GM18526 (cell line): ENCODE data around the gene SLC16A7.

Experiments used
- POLR2A ChIP-seq: IDR thresholded peaks from 3 replicates; pipeline ENCODE4 v1.6.1; 2011; ENCODE audit not compliant: insufficient read length; ENCODE audit errors: extremely low read depth

The SLC16A7 gene

GRCh38 chr12:59650588-59651228 is 54.9 kb downstream of the SLC16A7 start:
- no peak for TF ChIP-seq POLR2A

- TF ChIP-seq POLR2A, result no peak
These were observed 55.5 kb downstream of the SLC16A7 start for GRCh38 chr12:59651229-59651920.

- TF ChIP-seq POLR2A, result no peak
These were observed 56.3 kb downstream of the SLC16A7 start for GRCh38 chr12:59652130-59652529.

GRCh38 chr12:59654061-59654460 is 58.2 kb downstream of the SLC16A7 start:
- TF ChIP-seq POLR2A, result no peak

GRCh38 chr12:59657266-59657665 is 61.4 kb downstream of the SLC16A7 start:
- TF ChIP-seq POLR2A, result no peak

GRCh38 chr12:59657711-59658110 is 61.9 kb downstream of the SLC16A7 start:
- TF ChIP-seq POLR2A, result no peak

- no peak for TF ChIP-seq POLR2A
These were observed 64.3 kb downstream of the SLC16A7 start for GRCh38 chr12:59660148-59660547.

GRCh38 chr12:59660921-59661597 is 65.2 kb downstream of the SLC16A7 start:
- TF ChIP-seq POLR2A, result no peak

- no peak for TF ChIP-seq POLR2A
These were observed 68.7 kb downstream of the SLC16A7 start for GRCh38 chr12:59664495-59664894.

GRCh38 chr12:59665701-59666100 is 69.9 kb downstream of the SLC16A7 start:
- no peak for TF ChIP-seq POLR2A

- TF ChIP-seq POLR2A, result no peak
These were observed 72.8 kb downstream of the SLC16A7 start for GRCh38 chr12:59668674-59669073.

GRCh38 chr12:59672273-59672672 is 76.4 kb downstream of the SLC16A7 start:
- TF ChIP-seq POLR2A, result no peak

GRCh38 chr12:59675461-59675860 is 79.6 kb downstream of the SLC16A7 start:
- TF ChIP-seq POLR2A, result no peak

- TF ChIP-seq POLR2A, result no peak
These were observed 82.0 kb downstream of the SLC16A7 start for GRCh38 chr12:59677857-59678256.

GRCh38 chr12:59678759-59679411 is 83.1 kb downstream of the SLC16A7 start:
- TF ChIP-seq POLR2A, result no peak

- TF ChIP-seq POLR2A, result no peak
These were observed 93.9 kb downstream of the SLC16A7 start for GRCh38 chr12:59689776-59690175.
